GM19328 (cell line): ENCODE data around the gene TRIP12.
"Not testable (repeated sequence)": the region's sequence is repeated elsewhere in the genome, so short reads cannot be mapped to it uniquely, and the experiment has no call there.

Source experiments
- ATAC-seq: cut with Tn5 transposase; IDR thresholded peaks from one replicate; pipeline ENCODE4 v1.9.1; 2021; ENCODE audit warnings: mild to moderate bottlenecking, moderate library complexity; ENCODE audit not compliant: unreplicated experiment

TRIP12 gene

GRCh38 chr2:229835596-229836283 lies 86.1 kb downstream of the TRIP12 start:
- no peak for ATAC-seq

DNA sequence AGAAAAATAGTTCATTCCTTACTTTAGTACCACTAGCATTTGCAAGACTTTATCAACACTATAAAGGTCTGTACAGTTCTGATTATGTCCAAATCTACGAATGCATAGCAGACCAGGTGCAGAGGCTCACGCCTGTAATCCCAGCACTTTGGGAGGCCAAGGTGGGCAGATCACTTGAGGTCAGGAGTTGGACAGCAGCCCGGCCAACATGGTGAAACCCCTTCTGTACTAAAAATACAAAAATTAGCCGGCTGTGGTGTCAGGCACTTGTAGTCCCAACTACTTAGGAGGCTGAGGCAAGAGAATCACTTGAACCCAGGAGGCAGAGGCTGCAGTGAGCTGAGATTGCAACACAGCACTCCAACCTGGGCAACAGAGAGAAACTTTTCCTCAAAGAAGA lies 87.4 kb downstream of the TRIP12 start:
- ATAC-seq: not testable (repeated sequence)

DNA sequence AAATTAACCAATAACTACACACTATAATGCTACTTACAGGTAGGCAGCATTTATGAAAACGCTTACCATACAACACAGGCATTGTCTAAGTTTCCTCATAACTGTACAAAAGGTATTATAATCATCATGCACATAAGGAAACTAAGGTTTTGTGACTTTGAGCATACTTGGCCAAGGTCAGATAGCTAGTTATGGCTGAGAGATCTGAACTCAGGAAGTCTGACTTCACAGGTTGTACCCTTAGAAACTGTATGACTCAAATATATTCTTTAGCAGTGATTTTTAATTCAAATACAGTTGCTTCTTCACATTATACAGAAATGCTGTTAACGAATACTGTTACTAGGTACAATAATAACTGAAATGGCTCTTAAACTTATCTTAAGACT lies 89.3 kb downstream of the TRIP12 start:
- ATAC-seq: no peak

DNA sequence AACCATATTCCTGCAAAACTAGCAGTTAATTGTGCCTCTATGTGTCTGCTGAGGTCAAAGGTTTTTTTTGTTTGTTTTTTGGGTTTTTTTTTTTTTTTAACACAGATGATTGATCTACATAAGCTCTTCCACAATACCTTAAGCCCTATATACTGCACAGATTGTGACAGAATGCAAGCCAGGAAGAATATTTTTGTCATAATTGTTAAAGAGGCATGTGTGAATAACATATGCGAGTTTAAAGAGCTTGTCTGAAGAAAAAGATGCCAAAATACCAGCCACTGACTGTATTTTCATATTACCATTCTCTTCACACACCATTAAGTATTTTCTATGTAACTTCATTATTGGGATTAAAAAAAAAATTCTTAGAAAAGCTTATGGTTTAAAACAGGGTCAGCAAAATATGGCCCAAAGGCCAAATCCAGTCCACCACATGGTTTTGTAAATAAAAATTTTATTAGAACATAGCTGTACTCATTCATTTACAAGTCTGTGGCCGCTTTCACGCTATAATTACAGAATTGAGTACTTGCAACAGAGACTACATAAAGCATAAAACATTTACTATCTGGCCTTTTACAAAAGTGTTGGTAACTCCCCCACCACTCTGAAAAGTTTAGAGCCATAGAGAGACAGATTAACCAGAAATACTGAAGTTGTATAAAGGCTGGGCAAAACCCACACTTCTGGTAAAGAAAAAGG lies 89.9 kb downstream of the TRIP12 start:
- ATAC-seq: no peak

GRCh38 chr2:229825476-229825875 lies 96.3 kb downstream of the TRIP12 start:
- no peak for ATAC-seq

DNA sequence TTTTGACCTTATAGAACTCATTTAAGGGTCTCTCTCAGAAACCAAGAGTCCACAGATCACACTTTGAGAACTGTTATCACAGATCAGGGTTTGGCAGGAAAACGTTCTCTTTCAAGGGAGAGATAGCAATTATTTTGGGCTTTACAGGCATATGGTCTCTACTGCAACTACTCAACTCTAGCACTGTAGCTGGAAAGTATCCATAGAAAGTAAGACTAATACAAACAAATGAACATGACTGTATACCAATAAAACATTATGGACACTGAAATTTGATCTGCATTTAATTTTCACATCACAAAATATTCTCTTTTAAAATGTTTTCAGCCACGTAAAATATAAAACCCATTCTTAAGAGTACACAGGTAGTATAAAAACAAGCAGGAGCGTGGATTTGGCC lies 100.5 kb downstream of the TRIP12 start:
- no peak for ATAC-seq

DNA sequence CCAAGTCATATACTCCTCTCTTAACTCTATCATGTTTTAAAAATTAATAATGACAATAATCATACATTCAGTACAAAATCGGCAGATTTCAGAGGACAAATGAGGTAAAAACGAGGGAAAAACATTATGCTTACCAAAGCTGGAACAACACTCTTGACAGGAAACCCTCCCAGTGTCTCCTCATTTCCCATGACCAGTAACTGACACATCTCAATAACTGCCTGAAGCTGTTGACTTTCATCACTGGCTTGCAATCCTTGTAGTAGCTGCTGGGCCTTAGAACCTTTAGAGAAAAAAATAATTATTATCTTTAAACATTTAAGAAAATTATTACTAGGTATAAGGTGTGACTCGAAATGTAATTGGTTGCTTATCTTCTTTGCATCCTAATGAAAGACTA lies 103.6 kb downstream of the TRIP12 start:
- no peak for ATAC-seq

GRCh38 chr2:229815858-229816257 lies 106.0 kb downstream of the TRIP12 start:
- no peak for ATAC-seq

- ATAC-seq: no peak
Observed at GRCh38 chr2:229815342-229815741, 106.5 kb downstream of the TRIP12 start.

- no peak for ATAC-seq
Observed at GRCh38 chr2:229810786-229811185, 111.0 kb downstream of the TRIP12 start.

DNA sequence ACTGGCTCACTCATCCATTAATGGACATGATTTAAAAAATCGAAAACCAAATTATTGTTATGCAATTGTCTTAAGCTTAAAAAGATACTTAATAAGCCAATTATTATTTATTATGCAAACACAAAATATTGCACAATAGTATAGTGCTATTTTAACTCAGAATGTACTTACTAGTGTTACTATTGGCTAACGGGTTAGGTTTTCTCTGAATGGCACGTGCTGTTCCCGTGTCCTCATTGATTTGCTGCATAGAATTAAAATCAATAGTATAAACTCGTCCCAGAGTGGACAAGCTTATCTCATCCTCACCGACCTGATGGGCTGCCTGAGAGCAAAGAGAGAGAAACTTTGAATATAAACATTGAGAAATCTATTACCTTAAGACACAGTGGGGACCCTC lies 116.2 kb downstream of the TRIP12 start:
- ATAC-seq: no peak

DNA sequence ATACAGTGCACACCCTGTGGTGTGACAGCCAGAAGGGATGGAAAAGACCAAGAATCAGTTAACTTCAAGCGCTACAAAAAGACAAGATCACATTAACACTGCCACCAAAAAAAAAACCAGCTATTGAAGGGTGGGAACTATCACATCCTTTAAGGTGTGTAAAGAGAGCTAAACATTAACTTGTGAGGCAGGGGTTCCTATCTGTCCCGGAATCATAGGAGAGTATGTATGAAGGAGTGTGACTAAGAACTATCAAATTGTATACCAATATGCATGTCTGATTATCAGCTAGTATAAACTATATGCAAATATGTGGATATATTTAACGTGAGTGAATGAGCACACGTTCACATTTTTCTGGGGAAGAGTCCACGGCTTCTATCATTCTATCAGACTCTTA lies 119.0 kb downstream of the TRIP12 start:
- ATAC-seq: no peak

DNA sequence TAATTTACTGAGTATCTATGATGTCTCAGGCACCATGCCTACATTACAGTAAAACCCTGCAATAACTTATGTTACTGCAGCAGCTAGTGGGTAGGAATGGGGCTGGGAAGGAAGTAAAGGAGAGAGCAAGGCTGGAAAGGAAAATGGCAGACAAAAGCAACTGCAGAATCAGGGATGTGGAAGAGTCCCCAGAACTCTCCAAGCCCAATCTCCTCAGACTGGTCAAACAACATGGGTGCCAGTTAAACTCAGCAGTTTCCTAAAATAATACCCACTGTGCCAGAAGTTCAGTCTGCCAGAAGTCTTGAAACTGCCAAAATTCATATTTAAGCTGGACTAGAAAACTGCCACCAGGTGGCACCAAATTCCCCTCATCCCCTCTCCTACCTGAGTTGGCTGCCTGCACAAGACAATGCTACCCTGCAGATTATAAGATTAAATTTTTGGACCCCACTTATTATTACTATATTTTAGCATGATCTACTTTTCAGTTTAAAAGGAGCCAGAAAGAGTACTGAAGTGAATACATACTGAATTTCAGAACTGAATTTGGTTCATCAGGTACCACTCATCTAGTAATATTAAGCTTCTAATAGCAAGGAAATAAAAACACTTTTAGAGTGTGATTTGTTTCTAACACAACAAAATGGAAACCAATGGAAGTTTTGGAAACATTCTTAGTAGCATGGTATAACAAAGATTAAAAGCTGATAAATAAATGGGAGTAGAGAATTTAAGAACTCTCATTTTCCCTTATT lies 120.6 kb downstream of the TRIP12 start:
- ATAC-seq: no peak

DNA sequence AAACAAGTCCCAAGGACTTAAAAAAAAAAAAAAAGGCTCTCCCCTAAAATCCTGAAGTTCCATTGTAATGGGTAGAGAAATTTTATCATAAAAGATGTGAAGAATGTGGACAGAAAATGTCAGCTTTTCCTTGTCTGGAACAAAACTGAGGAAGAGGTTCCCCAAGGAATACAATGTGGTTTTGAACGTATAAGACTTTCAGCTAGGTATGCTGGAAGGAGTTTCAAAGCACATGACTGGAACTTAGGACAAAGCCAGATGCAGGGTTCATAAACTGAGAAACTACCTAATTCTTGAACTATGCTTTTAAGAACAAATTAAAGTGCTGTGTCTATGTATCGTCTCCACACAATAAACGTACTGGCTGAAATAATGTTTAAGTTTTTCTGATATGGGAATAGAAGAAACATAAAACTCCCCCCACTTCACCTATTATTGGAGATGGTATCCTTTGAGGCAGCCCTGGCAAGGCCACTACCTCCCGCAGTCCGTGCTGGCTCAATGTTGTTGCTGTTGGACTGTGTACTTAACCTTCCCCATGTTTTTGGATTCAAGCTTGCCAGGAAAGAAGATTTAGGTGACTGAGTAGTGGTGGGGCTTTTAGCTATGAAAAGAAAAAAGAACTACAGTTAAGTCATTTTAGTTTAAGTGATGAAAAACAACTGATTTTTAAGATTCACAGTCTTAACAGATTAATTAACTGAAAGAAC lies 123.2 kb downstream of the TRIP12 start:
- ATAC-seq: no peak

DNA sequence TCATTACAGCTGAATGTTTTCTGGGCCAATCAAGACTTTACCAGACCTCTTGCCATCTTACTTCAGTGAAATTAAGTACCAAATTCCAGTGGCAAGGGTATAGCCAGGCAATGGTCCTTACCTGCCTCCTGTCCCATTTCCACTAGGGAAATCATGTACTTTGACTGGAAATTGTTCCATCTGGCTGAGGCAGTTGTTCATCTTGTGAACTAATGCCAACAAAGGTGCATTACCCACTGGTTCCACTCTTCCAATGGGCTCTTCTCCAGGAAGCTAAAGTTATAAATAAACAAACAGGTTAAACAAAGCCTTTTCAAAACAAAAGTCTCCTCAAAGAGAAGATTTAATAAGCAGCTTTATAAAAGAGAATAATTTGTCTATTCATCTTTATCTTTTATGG lies 126.8 kb downstream of the TRIP12 start:
- ATAC-seq: no peak

DNA sequence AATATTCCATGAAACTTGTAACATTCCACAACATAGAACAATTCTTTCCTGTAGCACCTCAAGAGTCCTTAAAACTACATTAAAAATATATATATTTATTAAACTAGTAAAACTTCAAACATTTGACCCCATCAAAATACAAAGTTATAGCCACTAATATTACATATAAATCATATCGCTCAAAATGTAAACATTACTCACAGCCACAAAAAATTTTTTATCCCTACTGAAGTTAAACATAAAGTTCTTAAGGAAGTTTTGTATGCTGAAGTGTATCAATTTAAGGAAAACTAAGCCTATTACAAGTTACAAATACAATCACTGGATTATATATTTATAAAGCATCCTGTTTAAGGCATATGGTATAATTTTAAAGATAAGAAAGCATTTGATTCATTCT lies 127.2 kb downstream of the TRIP12 start:
- no peak for ATAC-seq

DNA sequence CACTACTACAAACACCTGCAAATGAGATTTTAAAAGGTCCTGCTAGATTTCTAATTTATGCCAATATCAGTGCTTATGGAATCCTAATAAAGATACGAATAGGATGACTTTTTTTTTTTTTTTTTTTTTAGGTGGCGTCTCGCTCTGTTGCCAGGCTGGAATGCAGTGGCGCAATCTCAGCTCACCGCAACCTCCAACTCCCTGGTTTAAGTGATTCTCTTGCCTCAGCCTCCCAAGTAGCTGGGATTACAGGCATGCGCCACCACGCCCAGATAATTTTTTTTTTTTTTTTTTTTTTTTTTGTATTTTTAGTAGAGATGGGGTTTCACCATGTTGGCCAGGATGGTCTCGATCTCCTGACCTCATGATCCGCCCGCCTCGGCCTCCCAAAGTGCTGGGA lies 135.5 kb downstream of the TRIP12 start:
- ATAC-seq: not testable (repeated sequence)

- ATAC-seq: no peak
Observed at GRCh38 chr2:229784791-229785190, 137.0 kb downstream of the TRIP12 start.

DNA sequence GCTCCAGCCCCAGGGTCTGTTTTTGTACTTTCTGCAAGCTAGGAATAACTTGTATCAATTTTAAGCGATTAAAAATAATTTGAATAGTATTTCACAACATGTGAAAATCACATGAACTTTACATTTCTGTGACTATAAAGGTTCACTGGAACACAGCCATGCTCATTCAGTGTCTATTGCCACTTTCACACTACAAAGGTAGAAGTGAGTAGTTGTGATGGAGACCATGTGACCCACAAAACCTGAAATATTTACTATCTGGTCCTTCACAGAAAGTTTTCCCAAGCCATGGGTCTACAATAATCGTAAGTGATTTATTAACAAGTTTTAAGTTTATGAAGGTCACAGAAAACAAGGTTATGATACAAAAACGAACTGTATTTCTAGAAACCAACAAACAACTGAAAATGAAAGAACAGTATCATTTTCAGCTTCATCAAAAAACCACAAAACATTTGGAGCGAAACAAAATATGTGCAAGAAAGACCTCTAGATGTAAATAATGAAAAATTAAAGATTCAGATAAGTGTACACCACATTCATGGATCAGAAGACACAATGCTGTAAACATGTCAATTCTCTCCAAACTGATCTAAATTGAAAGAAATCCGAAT lies 138.6 kb downstream of the TRIP12 start:
- no peak for ATAC-seq

DNA sequence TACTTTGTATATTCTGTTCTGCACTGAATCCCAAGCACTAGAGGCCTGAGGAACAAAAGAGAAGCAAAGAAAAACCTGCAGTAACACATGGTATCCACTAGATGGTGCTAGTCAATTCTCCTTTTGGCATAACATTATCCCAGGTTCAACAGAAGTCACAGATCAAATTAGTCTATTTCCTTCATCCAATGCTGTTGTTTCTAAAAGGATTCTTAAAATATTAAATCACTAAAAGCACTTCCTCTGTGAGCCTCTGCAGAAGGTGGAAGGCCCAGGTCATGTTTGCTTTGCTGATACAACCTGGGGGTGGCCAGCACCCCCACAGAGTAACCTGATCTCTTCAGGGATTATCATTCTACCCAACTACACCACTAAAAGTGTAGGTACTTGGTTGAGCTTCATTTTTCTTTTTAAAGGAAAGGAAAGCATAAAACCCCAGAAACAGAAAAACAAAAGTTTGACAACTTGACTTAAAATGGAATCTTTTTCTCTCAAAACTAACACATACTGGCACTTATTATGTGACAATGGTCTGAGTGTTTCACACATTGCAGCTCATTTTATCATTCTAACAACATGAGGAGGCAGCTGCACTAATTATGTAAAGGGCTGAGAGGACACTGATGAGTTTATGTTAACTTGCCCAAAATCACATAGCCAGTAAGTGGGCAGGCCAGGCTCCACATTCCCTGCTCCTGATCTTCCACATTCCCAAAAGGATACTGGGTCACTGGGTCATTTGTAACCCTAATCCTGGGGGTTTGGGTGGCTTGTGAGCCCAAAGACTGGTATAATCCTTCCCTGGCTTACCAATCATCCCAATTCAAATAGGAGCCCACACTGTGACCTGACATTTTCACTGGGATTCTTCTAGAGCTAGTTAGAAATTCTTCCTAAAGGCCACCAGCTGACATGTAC lies 140.7 kb downstream of the TRIP12 start:
- ATAC-seq: peak; percentile 48
